ENCODE results near the gene ABHD8.

ABHD8 gene

DNA sequence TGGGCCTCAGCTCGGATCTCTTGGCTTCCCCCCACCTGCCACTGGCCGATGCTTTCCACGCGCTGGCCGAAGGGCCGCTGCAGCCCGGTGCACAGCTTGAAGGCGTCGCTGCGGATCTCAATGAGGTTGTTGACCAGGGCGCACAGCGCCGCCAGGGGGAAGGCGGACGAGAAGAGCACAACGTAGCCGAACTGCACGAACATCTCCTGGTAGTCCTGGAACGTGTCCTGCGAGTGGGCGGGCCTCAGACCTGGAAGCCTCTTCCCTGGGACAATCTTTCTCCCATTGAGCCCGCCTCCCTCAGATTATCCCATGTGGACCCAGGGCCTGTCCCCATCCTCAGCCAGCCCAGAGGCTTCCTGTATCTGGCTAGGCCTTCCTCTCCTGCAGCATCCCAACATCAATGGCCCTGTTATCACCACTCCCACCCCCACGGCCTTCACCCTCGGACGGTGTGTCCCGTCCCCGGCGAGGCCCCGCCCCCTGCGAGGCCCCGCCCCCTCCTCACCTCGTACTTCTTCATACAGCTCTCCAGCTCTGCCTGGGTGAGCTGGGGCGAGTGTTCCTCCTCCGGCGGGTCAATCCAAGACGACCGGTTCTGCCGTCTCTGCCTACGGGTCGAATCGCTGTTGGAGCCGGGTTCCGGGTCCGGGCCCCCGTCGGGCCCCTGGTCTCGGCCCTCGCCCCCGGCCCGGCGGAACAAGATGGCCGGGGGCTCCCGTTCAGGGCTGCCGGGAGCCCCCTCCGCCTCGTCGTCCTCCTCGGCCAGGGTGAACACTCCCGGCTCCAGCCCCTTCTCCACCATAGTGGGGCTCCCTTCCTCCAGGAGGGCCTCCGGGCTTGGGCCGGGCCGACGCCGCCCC lies 24.7 kb upstream of the ABHD8 start:
- no peak for DNase-seq (ENCODE audit: extremely low read depth, low read depth)
- TF ChIP-seq, protein P1, sequence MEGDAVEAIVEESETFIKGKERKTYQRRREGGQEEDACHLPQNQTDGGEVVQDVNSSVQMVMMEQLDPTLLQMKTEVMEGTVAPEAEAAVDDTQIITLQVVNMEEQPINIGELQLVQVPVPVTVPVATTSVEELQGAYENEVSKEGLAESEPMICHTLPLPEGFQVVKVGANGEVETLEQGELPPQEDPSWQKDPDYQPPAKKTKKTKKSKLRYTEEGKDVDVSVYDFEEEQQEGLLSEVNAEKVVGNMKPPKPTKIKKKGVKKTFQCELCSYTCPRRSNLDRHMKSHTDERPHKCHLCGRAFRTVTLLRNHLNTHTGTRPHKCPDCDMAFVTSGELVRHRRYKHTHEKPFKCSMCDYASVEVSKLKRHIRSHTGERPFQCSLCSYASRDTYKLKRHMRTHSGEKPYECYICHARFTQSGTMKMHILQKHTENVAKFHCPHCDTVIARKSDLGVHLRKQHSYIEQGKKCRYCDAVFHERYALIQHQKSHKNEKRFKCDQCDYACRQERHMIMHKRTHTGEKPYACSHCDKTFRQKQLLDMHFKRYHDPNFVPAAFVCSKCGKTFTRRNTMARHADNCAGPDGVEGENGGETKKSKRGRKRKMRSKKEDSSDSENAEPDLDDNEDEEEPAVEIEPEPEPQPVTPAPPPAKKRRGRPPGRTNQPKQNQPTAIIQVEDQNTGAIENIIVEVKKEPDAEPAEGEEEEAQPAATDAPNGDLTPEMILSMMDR (IDR thresholded peaks at IDR 0.05; ENCODE audit: low read depth, low read length), result no peak

DNA sequence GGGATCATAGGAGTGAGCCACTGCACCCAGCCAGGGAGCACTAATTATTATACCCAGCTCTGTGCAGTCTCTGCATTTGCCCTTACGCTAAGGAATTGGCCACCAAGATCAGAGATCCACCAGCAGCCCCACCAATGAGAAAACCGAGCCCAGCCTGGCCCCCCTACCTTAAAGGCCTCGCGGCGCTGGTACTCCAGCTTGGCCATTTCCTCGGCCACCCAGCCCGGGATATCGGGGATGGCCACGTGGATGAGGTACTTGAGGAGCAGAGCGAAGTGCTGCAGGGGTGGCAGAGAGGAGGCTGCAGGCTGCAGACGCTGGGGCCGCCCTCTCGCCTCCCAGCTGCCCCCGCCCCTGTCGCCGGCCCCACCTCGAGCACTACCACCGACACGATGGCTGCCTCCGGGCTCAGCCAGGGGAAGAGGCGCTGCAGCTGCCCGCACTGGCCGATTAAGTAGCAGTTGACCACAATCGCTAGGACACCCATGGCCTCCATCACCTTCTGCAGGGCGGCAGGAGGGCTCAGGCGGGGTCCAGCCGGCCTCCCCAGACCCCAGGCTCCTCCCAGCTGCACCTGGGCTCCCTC lies 23.9 kb upstream of the ABHD8 start:
- TF ChIP-seq, protein P1 (IDR thresholded peaks at IDR 0.05; ENCODE audit: low read depth, low read length), result no peak
- no peak for DNase-seq (ENCODE audit: extremely low read depth, low read depth)

- TF ChIP-seq, protein P1 (IDR thresholded peaks at IDR 0.05; ENCODE audit: low read depth, low read length), result no peak
- DNase-seq (ENCODE audit: extremely low read depth, low read depth), result no peak
Measured at GRCh38 chr19:17326595-17326966, 23.4 kb upstream of the ABHD8 start.

DNA sequence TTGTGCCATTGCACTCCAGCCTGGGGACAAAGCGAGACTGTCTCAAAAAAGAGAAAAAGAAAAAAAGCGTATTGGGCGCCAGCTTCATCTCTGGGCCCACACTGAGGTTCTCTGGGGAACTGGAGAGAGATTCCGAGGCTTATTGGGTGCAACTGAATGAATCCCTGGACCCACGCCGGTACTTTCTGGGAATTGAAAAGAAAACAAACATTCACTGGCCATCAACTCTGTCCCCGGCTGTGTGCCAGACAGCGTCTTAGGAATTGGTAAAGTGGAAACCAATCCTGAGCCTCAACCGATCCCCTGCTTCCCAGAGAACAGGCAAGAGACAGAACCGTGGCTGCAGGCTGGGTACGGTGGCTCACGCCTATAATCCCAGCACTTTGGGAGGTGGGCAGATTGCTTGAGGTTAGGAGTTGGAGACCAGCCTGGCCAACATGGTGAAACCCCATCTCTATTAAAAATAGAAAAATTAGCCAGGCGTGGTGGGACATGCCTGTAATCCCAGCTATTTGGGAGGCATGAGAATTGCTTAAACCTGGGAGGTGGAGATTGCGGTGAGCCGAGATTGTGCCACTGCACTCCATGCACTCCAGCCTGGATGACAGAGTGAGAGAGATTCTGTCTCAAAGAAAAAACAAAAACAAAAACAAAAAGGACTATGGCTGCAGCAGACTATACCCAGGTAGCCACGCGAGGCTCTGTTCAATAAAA lies 22.8 kb upstream of the ABHD8 start:
- TF ChIP-seq, protein P1 (IDR thresholded peaks at IDR 0.05; ENCODE audit: low read depth, low read length), result no peak
- no peak for DNase-seq (ENCODE audit: extremely low read depth, low read depth)

- DNase-seq (ENCODE audit: extremely low read depth, low read depth), result no peak
- TF ChIP-seq, protein P1 (IDR thresholded peaks at IDR 0.05; ENCODE audit: low read depth, low read length), result no peak
Measured at GRCh38 chr19:17325133-17325532, 21.9 kb upstream of the ABHD8 start.

DNA sequence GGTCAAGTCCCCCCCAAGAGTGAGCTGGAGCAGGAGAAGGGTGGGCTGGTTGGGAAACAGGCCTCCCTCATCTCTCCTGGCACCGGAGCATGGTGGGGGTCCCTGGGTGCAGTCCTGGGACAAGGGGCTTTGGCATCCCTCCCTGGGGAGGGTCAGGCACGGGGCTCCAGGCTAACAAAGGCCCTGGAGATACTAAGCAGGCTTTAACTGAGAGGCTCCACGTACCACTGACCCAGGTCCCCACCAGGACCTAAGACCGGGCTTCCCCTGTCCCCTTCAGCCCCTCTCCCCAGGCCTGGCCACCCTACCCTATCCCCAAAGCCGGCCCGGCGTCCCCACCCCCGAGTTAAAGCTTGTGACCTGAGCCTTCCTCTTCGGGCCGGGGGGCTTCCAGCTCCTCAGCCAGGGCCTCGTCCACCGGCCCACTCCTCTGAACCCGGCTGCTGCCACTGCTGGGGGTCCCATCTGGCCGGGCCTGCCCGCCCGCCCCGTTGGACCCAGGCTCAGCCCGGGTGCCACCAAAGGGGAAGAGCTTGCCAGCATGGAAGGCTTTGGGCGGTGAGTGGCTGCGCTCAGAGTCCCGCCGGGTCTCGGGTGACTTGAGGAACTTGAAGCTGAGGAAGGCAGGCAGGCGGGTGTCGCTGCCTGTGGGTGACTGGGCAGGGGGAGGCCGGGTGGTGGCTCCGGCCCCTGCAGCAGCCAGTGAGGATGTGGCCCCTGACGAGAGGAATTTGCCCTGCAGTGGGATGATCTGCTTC lies 21.3 kb upstream of the ABHD8 start:
- no peak for DNase-seq (ENCODE audit: extremely low read depth, low read depth)

More for the DNA sequence above, 21.3 kb upstream of the ABHD8 start:
- TF ChIP-seq, protein P1 (IDR thresholded peaks at IDR 0.05; ENCODE audit: low read depth, low read length), result no peak

Measured in AG09319 (cell line).